Endothelial cell (in vitro differentiated cells): ENCODE measurements around the gene NOX3. TPM values are rescaled to one million over a fixed set of nuclear protein-coding genes. Genes with fewer than 3 reads are reported as not detected.

ENCODE experiments used
- DNase-seq: peaks from one replicate; pipeline ENCODE4 v3.0.0; 2021; ENCODE audit warnings: low spot score
- H3K27ac Mint-ChIP-seq: one replicate; pipeline ENCODE4 v1.8.0; 2021; ENCODE audit warnings: mixed read lengths, inconsistent platforms; ENCODE audit not compliant: unreplicated experiment
- H3K27me3 Mint-ChIP-seq: one replicate; pipeline ENCODE4 v1.8.0; 2021; ENCODE audit warnings: mild to moderate bottlenecking, moderate library complexity, mixed read lengths, inconsistent platforms; ENCODE audit not compliant: unreplicated experiment
- H3K36me3 Mint-ChIP-seq: one replicate; pipeline ENCODE4 v1.8.0; 2021; ENCODE audit warnings: mild to moderate bottlenecking, low read depth, mixed read lengths, inconsistent platforms; ENCODE audit not compliant: unreplicated experiment
- H3K4me1 Mint-ChIP-seq: one replicate; pipeline ENCODE4 v1.8.0; 2021; ENCODE audit warnings: mild to moderate bottlenecking, mixed read lengths, inconsistent platforms; ENCODE audit not compliant: unreplicated experiment
- H3K4me3 Mint-ChIP-seq: one replicate; pipeline ENCODE4 v1.8.0; 2021; ENCODE audit warnings: mild to moderate bottlenecking, mixed read lengths, inconsistent platforms; ENCODE audit not compliant: unreplicated experiment
- H3K9me3 Mint-ChIP-seq: one replicate; pipeline ENCODE4 v1.8.0; 2021; ENCODE audit warnings: mixed read lengths, inconsistent platforms; ENCODE audit not compliant: unreplicated experiment
- total RNA-seq: library from RNA; stranded (reverse); fragmentation: NEBNext Ultra II Directional; extraction: Animal tissue kit (Norgen Biotek cat#: 25700); gene quantifications from one replicate; pipeline ENCODE4 v1.2.1, GENCODE V29; 2021; ENCODE audit not compliant: unreplicated experiment
- TF ChIP-seq, protein P1 (sequence below): fragments of 200-600 bp; sonication (generic); IDR thresholded peaks from one replicate; pipeline ENCODE4 v1.5.0; 2021; ENCODE audit warnings: antibody characterized with exemption; ENCODE audit not compliant: unreplicated experiment

NOX3 gene
- total RNA-seq, 1 donor from 2014 or later, result not detected

DNA sequence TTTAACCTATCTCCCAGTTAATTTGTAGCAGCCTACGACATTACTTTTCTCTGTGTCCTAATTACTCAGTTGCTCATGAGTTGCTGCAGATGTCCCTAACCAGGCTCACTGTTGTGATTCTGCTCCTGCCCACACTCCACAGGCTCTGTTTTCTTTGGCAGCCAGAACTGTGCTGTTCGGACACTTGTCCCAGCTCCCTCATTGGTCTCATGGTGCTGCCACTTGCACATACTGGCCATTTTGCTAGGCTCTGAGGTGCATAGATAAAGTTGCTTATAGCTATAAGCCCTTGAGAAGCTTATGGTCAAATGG, 55.0 kb downstream of the NOX3 start:
- H3K4me3 Mint-ChIP-seq, result no peak overlapping the region
- peaks cover 4% of the 10 kb centered on the region for H3K4me1 Mint-ChIP-seq
- TF ChIP-seq, protein P1, sequence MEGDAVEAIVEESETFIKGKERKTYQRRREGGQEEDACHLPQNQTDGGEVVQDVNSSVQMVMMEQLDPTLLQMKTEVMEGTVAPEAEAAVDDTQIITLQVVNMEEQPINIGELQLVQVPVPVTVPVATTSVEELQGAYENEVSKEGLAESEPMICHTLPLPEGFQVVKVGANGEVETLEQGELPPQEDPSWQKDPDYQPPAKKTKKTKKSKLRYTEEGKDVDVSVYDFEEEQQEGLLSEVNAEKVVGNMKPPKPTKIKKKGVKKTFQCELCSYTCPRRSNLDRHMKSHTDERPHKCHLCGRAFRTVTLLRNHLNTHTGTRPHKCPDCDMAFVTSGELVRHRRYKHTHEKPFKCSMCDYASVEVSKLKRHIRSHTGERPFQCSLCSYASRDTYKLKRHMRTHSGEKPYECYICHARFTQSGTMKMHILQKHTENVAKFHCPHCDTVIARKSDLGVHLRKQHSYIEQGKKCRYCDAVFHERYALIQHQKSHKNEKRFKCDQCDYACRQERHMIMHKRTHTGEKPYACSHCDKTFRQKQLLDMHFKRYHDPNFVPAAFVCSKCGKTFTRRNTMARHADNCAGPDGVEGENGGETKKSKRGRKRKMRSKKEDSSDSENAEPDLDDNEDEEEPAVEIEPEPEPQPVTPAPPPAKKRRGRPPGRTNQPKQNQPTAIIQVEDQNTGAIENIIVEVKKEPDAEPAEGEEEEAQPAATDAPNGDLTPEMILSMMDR, result no peak
- no peaks in the 10 kb centered on the region for H3K9me3 Mint-ChIP-seq
- H3K27me3 Mint-ChIP-seq, result no peaks in the 10 kb centered on the region
- H3K36me3 Mint-ChIP-seq, result no peaks in the 10 kb centered on the region
- H3K27ac Mint-ChIP-seq, result no peak overlapping the region
- no peak for DNase-seq

GRCh38 chr6:155399745-155400653, 55.6 kb downstream of the NOX3 start:
- Mint-ChIP-seq H3K27ac (no peak overlapping the region), H3K36me3 (no peaks in the 10 kb centered on the region), H3K9me3 (no peaks in the 10 kb centered on the region), H3K4me1 (peaks cover 3% of the 10 kb centered on the region), H3K4me3 (no peak overlapping the region), H3K27me3 (no peaks in the 10 kb centered on the region)
- TF ChIP-seq, protein P1, result no peak
- no peak for DNase-seq

DNA sequence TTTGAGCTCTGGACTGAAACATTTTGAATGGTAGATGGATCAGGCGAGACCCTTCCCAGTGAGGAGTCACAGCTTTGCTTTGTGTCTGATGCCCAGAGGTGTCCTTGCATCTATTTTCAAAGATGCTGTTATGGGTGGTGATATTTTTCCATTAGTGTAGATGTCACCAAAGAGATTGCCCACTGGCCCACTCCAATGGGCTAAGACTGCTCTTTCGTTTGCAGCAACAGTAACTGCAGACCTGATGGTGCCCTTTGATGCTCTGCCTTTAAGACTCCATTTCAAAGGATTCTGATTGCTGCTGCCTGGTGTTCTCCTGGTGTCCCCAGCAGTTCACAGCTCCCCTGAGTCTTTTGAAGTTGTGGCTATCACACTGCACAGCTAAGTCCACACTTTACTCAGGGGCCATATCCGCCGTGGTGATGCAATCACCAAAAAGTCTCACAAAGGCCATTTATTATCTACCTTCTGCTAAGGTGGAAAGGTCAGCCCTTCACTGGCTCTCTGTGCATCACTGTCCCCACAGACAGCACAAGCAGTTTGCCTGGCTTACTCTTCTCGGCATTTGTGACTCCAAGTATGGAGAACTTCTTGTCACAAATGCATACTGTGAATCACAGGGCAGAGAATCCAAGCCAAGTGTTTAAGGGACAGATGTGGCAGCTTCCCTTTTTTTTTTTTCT, 56.4 kb downstream of the NOX3 start:
- no peak for DNase-seq
- no peaks in the 10 kb centered on the region for H3K4me1 Mint-ChIP-seq

DNA sequence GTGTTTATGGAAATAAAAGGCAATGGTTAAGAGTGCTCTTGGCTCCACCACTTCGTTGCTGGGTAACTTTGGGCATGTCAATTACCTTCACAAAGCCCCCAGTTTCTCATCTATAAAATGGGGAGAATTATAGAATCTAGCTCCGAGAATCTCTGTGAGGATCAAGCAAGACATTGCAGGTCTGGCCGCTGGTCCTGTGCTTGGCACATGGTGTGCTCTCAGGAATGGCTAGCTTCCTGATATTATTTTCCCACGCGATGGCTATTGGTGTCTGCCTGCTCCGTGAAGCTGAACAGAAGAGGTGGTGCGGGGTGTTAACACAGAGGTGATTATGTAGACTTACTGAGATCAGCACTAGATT, 57.0 kb downstream of the NOX3 start:
- DNase-seq, result no peak
- peaks cover under 1% of the 10 kb centered on the region for H3K27me3 Mint-ChIP-seq
- no peak overlapping the region for H3K4me3 Mint-ChIP-seq
- no peaks in the 10 kb centered on the region for H3K36me3 Mint-ChIP-seq
- H3K27ac Mint-ChIP-seq, result no peak overlapping the region
- H3K9me3 Mint-ChIP-seq, result no peaks in the 10 kb centered on the region
- TF ChIP-seq, protein P1, result no peak
- no peaks in the 10 kb centered on the region for H3K4me1 Mint-ChIP-seq

More for the DNA sequence above, 56.4 kb downstream of the NOX3 start:
- H3K36me3 Mint-ChIP-seq, result no peaks in the 10 kb centered on the region
- H3K27ac Mint-ChIP-seq, result no peak overlapping the region
- H3K4me3 Mint-ChIP-seq, result no peak overlapping the region
- no peaks in the 10 kb centered on the region for H3K27me3 Mint-ChIP-seq
- TF ChIP-seq, protein P1, result no peak
- no peaks in the 10 kb centered on the region for H3K9me3 Mint-ChIP-seq

- H3K27ac Mint-ChIP-seq, result no peak overlapping the region
- DNase-seq, result no peak
- peaks cover 2% of the 10 kb centered on the region for H3K27me3 Mint-ChIP-seq
- no peak overlapping the region for H3K4me3 Mint-ChIP-seq
- TF ChIP-seq, protein P1, result no peak
- no peaks in the 10 kb centered on the region for H3K9me3 Mint-ChIP-seq
- H3K4me1 Mint-ChIP-seq, result no peaks in the 10 kb centered on the region
- no peaks in the 10 kb centered on the region for H3K36me3 Mint-ChIP-seq
These were observed 57.4 kb downstream of the NOX3 start for GRCh38 chr6:155398221-155398620.
